ENCODE data around the gene RNF11. TPM values are rescaled to one million over a fixed set of nuclear protein-coding genes. Genes with fewer than 3 reads are reported as not detected.

Gene RNF11
- polyA plus RNA-seq, 2 of the 4 experiments (the other 2 are of a cell fraction): 28.5 to 56.8 TPM

Other genes starting within 250 kb of the RNF11 start
- not detected in 2 replicates for gene C1orf185, start 134.0 kb upstream of the RNF11 start, polyA plus RNA-seq (2011; rRNA removed)
- not detected in 3 replicates for gene C1orf185, start 134.0 kb upstream of the RNF11 start, polyA plus RNA-seq (2017; fragmentation: RNase III; extraction: RNeasy Plus Mini Kit Qiagen cat#74134 plus additional on column Dnase treatment)
- 6.2 TPM in 2 replicates for gene TTC39A, start 94.3 kb downstream of the RNF11 start, polyA plus RNA-seq (2011; rRNA removed)
- gene TTC39A, start 94.3 kb downstream of the RNF11 start, polyA plus RNA-seq (2017; fragmentation: RNase III; extraction: RNeasy Plus Mini Kit Qiagen cat#74134 plus additional on column Dnase treatment): 1.4 to 2.0 TPM (median 1.7 TPM) in 3 replicates